ENCODE measurements around the gene LCAT. TPM values are rescaled to one million over a fixed set of nuclear protein-coding genes. Genes with fewer than 3 reads are reported as not detected.

The LCAT gene
- total and polyA plus RNA-seq, 7 experiments from 2014 or later = 0.33 to 23.6 (median 11.9) TPM

DNA sequence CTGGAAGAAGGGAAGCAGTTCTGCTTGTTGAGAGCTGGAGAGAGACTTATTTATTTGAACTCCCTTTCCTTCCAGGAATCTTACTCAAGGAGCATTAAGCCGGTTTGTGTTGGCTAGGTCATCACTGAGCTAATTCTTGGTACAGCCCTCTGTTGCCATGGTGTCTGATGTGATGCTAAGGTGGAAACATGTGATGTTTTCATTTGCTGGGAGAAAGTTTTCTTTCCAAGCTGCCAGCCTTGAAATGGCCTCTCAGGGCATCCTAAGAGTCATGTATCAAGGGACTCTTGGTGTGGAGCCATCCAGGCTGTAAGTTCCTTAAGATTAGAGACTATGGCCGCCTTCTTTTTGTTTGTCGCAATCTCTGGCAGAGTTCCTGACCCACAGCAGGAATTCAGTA, 46.7 kb downstream of the LCAT start:
- no peaks in the 10 kb centered on the region for H3K9me3 ChIP-seq (ENCODE audit: control insufficient read depth in 2 of 3, low read length in 3 of 3)
- no peak for ATAC-seq
- H3K36me3 Mint-ChIP-seq = peaks cover 0 to 4% (median 0%) of the 10 kb centered on the region in 5 donors
- DNase-seq = no peak
- peaks cover 12 to 15% of the 10 kb centered on the region in 2 donors for H3K4me1 ChIP-seq (ENCODE audit: control insufficient read depth in 2 of 2, insufficient read depth in 2 of 2, low read length in 2 of 2)
- H3K27me3 ChIP-seq (ENCODE audit: control insufficient read depth in 2 of 2, insufficient read depth in 2 of 2, low read length in 2 of 2) = no peaks in the 10 kb centered on the region
- H3K4me1 Mint-ChIP-seq = peaks cover 27 to 71% (median 51%) of the 10 kb centered on the region in 7 donors
- ChIA-PET POLR2A (interaction anchor here (0.8 to 3.3 kb wide), 3 partner anchors 13 to 51 kb away, joined by 3 to 12 read pairs (median 3); partner anchors contain the start of gene NUTF2), CTCF (interaction anchor here (0.6 to 2.5 kb wide), 7 partner anchors 9 to 376 kb away, joined by 3 to 11 read pairs (median 4); partner anchors contain the start of gene NRN1L)
- H3K4me3 Mint-ChIP-seq = peak overlapping the region in 1 of 10 donors; percentile 15
- peak overlapping the region in 1 of 9 donors; percentile 38 for H3K27ac Mint-ChIP-seq
- peaks cover 0 to 7% (median 0%) of the 10 kb centered on the region in 3 experiments for H3K36me3 ChIP-seq (ENCODE audit: control insufficient read depth in 2 of 3, insufficient read depth in 3 of 3, low read length in 3 of 3)
- H3K27me3 Mint-ChIP-seq = no peaks in the 10 kb centered on the region
- no peak overlapping the region for H3K4me3 ChIP-seq (ENCODE audit: low read length)
- intact Hi-C loops (cut with micrococcal nuclease) = loop anchor here in 1 of 2 donors (10.0 kb wide), 1 partner anchor 232 kb away; the partner anchor contains the start of genes ACD, C16orf86, ENKD1 and PARD6A
- no peak overlapping the region for H3K27ac ChIP-seq (ENCODE audit: low read depth, low read length)
- no peaks in the 10 kb centered on the region for H3K9me3 Mint-ChIP-seq

GRCh38 chr16:67893743-67894399, 50.0 kb downstream of the LCAT start:
- CTCF ChIA-PET = interaction anchor here (3.0 kb wide), 1 partner anchor 10 kb away, joined by 9 read pairs; no protein-coding TSS in a partner anchor
- H3K27ac ChIP-seq (ENCODE audit: low read depth, low read length) = peak overlapping the region; percentile 94
- H3K4me3 Mint-ChIP-seq = peak overlapping the region; percentile 86 to 97 (median 94)
- peaks cover 22 to 55% (median 37%) of the 10 kb centered on the region in 7 donors for H3K4me1 Mint-ChIP-seq
- intact Hi-C loops (cut with micrococcal nuclease) = loop anchor here (1.0 to 10.0 kb wide), 18 partner anchors 21 to 554 kb away; partner anchors contain the start of genes ACD (in 2 of the 2), CTCF (in 2 of the 2), PARD6A (in 2 of the 2) and RANBP10 (in 2 of the 2)
- peaks cover 12 to 15% of the 10 kb centered on the region in 2 donors for H3K4me1 ChIP-seq (ENCODE audit: control insufficient read depth in 2 of 2, insufficient read depth in 2 of 2, low read length in 2 of 2)
- no peaks in the 10 kb centered on the region for H3K9me3 Mint-ChIP-seq
- ATAC-seq (no peak), DNase-seq (peak in 1 of 9 donors; percentile 14)
- H3K27ac Mint-ChIP-seq = peak overlapping the region; percentile 74 to 98 (median 97)
- H3K9me3 ChIP-seq (ENCODE audit: control insufficient read depth in 2 of 3, low read length in 3 of 3) = no peaks in the 10 kb centered on the region
- H3K4me3 ChIP-seq (ENCODE audit: low read length) = peak overlapping the region; percentile 89
- POLR2A ChIA-PET = interaction anchor here (0.8 to 2.7 kb wide), 7 partner anchors 12 to 88 kb away, joined by 3 to 25 read pairs (median 5); partner anchors contain the start of genes EDC4, PSMB10, RANBP10 and TSNAXIP1
- H3K27me3 Mint-ChIP-seq = no peaks in the 10 kb centered on the region
- no peaks in the 10 kb centered on the region for H3K27me3 ChIP-seq (ENCODE audit: control insufficient read depth in 2 of 2, insufficient read depth in 2 of 2, low read length in 2 of 2)
- H3K36me3 ChIP-seq (ENCODE audit: control insufficient read depth in 2 of 3, insufficient read depth in 3 of 3, low read length in 3 of 3) = peaks cover 0 to 4% (median 0%) of the 10 kb centered on the region in 3 experiments
- H3K36me3 Mint-ChIP-seq = peaks cover 0 to 4% (median 0%) of the 10 kb centered on the region in 5 donors

- Mint-ChIP-seq H3K27ac (peak within 1 kb of the TSS; percentile 85 to 98 (median 97)), H3K9me3 (no peaks in the 10 kb centered on the region), H3K4me1 (peaks cover 22 to 48% (median 35%) of the 10 kb centered on the region in 7 donors), H3K36me3 (peaks cover 0 to 4% (median 0%) of the 10 kb centered on the region in 5 donors), H3K27me3 (no peaks in the 10 kb centered on the region), H3K4me3 (peak within 1 kb of the TSS; percentile 86 to 97 (median 94))
- Histone ChIP-seq H3K4me1 (ENCODE audit: control insufficient read depth in 2 of 2, insufficient read depth in 2 of 2, low read length in 2 of 2) (peaks cover 12 to 15% of the 10 kb centered on the region in 2 donors), H3K36me3 (ENCODE audit: control insufficient read depth in 2 of 3, insufficient read depth in 3 of 3, low read length in 3 of 3) (peaks cover 0 to 4% (median 0%) of the 10 kb centered on the region in 3 experiments), H3K27ac (ENCODE audit: low read depth, low read length) (peak within 1 kb of the TSS; percentile 94), H3K9me3 (ENCODE audit: control insufficient read depth in 2 of 3, low read length in 3 of 3) (no peaks in the 10 kb centered on the region), H3K4me3 (ENCODE audit: low read length) (peak within 1 kb of the TSS; percentile 89), H3K27me3 (ENCODE audit: control insufficient read depth in 2 of 2, insufficient read depth in 2 of 2, low read length in 2 of 2) (no peaks in the 10 kb centered on the region)
- POLR2A ChIA-PET = interaction anchor here (0.6 to 2.7 kb wide), 16 partner anchors 11 to 352 kb away, joined by 3 to 25 read pairs (median 4); partner anchors contain the start of genes EDC4, PLA2G15, PSMB10 and RANBP10
- DNase-seq (peak; percentile 77 to 92 (median 84)), ATAC-seq (peak; percentile 99)
- intact Hi-C loops (cut with micrococcal nuclease) = loop anchor here (1.0 to 10.0 kb wide), 18 partner anchors 20 to 555 kb away; partner anchors contain the start of genes ACD (in 2 of the 2), CTCF (in 2 of the 2), PARD6A (in 2 of the 2) and RANBP10 (in 2 of the 2)
- CTCF ChIA-PET = interaction anchor here (3.0 kb wide), 1 partner anchor 9 kb away, joined by 9 read pairs; no protein-coding TSS in a partner anchor
These were observed 50.8 kb downstream of the LCAT start, which contains the start of gene PSKH1 for GRCh38 chr16:67892899-67893742. Gene PSKH1, plus strand, starts transcription at chr16:67893254. Its CDS starts 15,496 bp downstream, at chr16:67908750.

GRCh38 chr16:67892375-67892774, 51.5 kb downstream of the LCAT start:
- Histone ChIP-seq H3K4me3 (ENCODE audit: low read length) (peak overlapping the region; percentile 54), H3K4me1 (ENCODE audit: control insufficient read depth in 2 of 2, insufficient read depth in 2 of 2, low read length in 2 of 2) (peaks cover 12 to 15% of the 10 kb centered on the region in 2 donors), H3K27me3 (ENCODE audit: control insufficient read depth in 2 of 2, insufficient read depth in 2 of 2, low read length in 2 of 2) (no peaks in the 10 kb centered on the region), H3K36me3 (ENCODE audit: control insufficient read depth in 2 of 3, insufficient read depth in 3 of 3, low read length in 3 of 3) (peaks cover 0 to 4% (median 0%) of the 10 kb centered on the region in 3 experiments), H3K9me3 (ENCODE audit: control insufficient read depth in 2 of 3, low read length in 3 of 3) (no peaks in the 10 kb centered on the region), H3K27ac (ENCODE audit: low read depth, low read length) (peak overlapping the region; percentile 94)
- no peak for DNase-seq
- Mint-ChIP-seq H3K4me3 (peak overlapping the region; percentile 86 to 97 (median 94)), H3K36me3 (peaks cover 0 to 4% (median 0%) of the 10 kb centered on the region in 5 donors), H3K4me1 (peaks cover 20 to 45% (median 32%) of the 10 kb centered on the region in 7 donors), H3K9me3 (no peaks in the 10 kb centered on the region), H3K27me3 (no peaks in the 10 kb centered on the region), H3K27ac (peak overlapping the region; percentile 77 to 98 (median 91))
- ChIA-PET POLR2A (interaction anchor here (0.6 to 2.7 kb wide), 11 partner anchors 10 to 353 kb away, joined by 3 to 25 read pairs (median 4); partner anchors contain the start of genes EDC4, PLA2G15, PSMB10 and RANBP10), CTCF (interaction anchor here (1.4 to 3.0 kb wide), 2 partner anchors 9 to 10 kb away, joined by 3 to 9 read pairs; no protein-coding TSS in a partner anchor)
- intact Hi-C loops (cut with micrococcal nuclease) = loop anchor here (2.0 to 10.0 kb wide), 7 partner anchors 50 to 418 kb away; partner anchors contain the start of genes ACD (in 1 of the 2), ATP6V0D1 (in 1 of the 2), C16orf86 (in 1 of the 2) and DPEP3 (in 1 of the 2)
- no peak for ATAC-seq
